Pons (tissue), 1 donor: ENCODE data around the gene CMC2.

Experiments used
- DNase-seq: peaks from one replicate; pipeline ENCODE4 v3.0.0-alpha.2; 2016; ENCODE audit warnings: low spot score

Gene CMC2

GRCh38 chr16:80931801-80932707, 74.6 kb downstream of the CMC2 start:
- DNase-seq = peak; percentile 37

- DNase-seq = no peak
Observed at GRCh38 chr16:80924372-80924978, 82.2 kb downstream of the CMC2 start.

- no peak for DNase-seq
Observed at GRCh38 chr16:80923356-80923755, 83.3 kb downstream of the CMC2 start.
